ENCODE results near the gene SENP1.

SENP1 gene

GRCh38 chr12:48063530-48063929, 42.3 kb downstream of the SENP1 start:
- DNase-seq, result no peak

- no peak for DNase-seq
Measured at GRCh38 chr12:48061938-48062719, 43.8 kb downstream of the SENP1 start.

- no peak for DNase-seq
Measured at GRCh38 chr12:48060474-48060873, 45.4 kb downstream of the SENP1 start.

- DNase-seq, result no peak
Measured at GRCh38 chr12:48058771-48059170, 47.1 kb downstream of the SENP1 start.

- no peak for DNase-seq
Measured at GRCh38 chr12:48054955-48055821, 50.7 kb downstream of the SENP1 start.

- DNase-seq, result no peak
Measured at GRCh38 chr12:48053883-48054282, 52.0 kb downstream of the SENP1 start.

GRCh38 chr12:48053122-48053521, 52.8 kb downstream of the SENP1 start:
- no peak for DNase-seq

- DNase-seq, result no peak
Measured at GRCh38 chr12:48051681-48052080, 54.2 kb downstream of the SENP1 start.

- no peak for DNase-seq
Measured at GRCh38 chr12:48050174-48050573, 55.7 kb downstream of the SENP1 start.

- no peak for DNase-seq
Measured at GRCh38 chr12:48045965-48046518, 59.8 kb downstream of the SENP1 start.

GRCh38 chr12:48045061-48045846, 60.6 kb downstream of the SENP1 start:
- DNase-seq, result no peak

GRCh38 chr12:48044396-48044795, 61.5 kb downstream of the SENP1 start:
- DNase-seq, result no peak

- DNase-seq, result no peak
Measured at GRCh38 chr12:48043771-48044170, 62.1 kb downstream of the SENP1 start.

GRCh38 chr12:48041591-48042423, 64.1 kb downstream of the SENP1 start:
- no peak for DNase-seq

GRCh38 chr12:48040354-48040753, 65.5 kb downstream of the SENP1 start:
- DNase-seq, result no peak

GRCh38 chr12:48039151-48039550, 66.7 kb downstream of the SENP1 start:
- DNase-seq, result no peak

- no peak for DNase-seq
Measured at GRCh38 chr12:48038085-48038484, 67.8 kb downstream of the SENP1 start.

GRCh38 chr12:48037267-48037915, 68.5 kb downstream of the SENP1 start:
- no peak for DNase-seq

GRCh38 chr12:48036818-48037217, 69.1 kb downstream of the SENP1 start:
- no peak for DNase-seq

- DNase-seq, result no peak
Measured at GRCh38 chr12:48034835-48035805, 70.8 kb downstream of the SENP1 start.
